Rectal smooth muscle tissue (tissue), 1 donor: ENCODE measurements around the gene MGAT5B.

Source experiments
- H3K27ac ChIP-seq: one replicate; pipeline ENCODE4 v1.7.0; 2013; ENCODE audit warnings: low read depth, low read length, inconsistent platforms
- H3K27me3 ChIP-seq: one replicate; pipeline ENCODE4 v1.7.0; 2013; ENCODE audit warnings: low read length; ENCODE audit not compliant: control insufficient read depth, insufficient read depth
- H3K36me3 ChIP-seq: one replicate; pipeline ENCODE4 v1.7.0; 2013; ENCODE audit warnings: low read length; ENCODE audit not compliant: control insufficient read depth, insufficient read depth
- H3K4me1 ChIP-seq: one replicate; pipeline ENCODE4 v1.7.0; 2013; ENCODE audit warnings: low read length; ENCODE audit not compliant: control insufficient read depth, insufficient read depth
- H3K4me3 ChIP-seq: one replicate; pipeline ENCODE4 v1.7.0; 2013; ENCODE audit warnings: low read length
- H3K9ac ChIP-seq: one replicate; pipeline ENCODE4 v1.7.0; 2013; ENCODE audit warnings: low read length

The MGAT5B gene

GRCh38 chr17:76927577-76927976 is 59.4 kb downstream of the MGAT5B start:
- H3K9ac ChIP-seq: no peak overlapping the region
- H3K4me3 ChIP-seq: no peak overlapping the region
- no peak overlapping the region for H3K27ac ChIP-seq
- H3K4me1 ChIP-seq: no peaks in the 10 kb centered on the region
- no peaks in the 10 kb centered on the region for H3K36me3 ChIP-seq
- no peaks in the 10 kb centered on the region for H3K27me3 ChIP-seq

DNA sequence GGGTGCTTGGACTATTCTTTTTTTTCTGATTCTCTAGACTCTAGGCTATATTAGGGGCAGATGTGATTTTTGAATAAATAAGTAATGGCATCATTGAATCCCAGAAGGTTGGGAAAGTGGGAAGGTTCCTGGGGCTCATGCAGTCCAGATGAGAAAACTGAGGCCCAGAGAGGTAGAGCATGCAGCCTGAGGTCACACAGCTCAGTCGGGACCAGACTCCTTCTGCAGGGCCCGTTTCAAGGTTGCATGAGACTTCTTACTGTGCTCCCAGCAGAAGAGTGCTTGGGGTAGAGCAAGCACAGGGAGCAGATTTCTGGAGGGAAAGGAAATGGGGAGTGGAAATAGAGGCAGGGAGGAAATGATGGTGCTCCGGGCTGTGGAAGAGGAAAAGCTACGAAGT is 59.8 kb downstream of the MGAT5B start:
- H3K36me3 ChIP-seq: no peaks in the 10 kb centered on the region
- no peak overlapping the region for H3K9ac ChIP-seq
- H3K4me1 ChIP-seq: no peaks in the 10 kb centered on the region
- no peak overlapping the region for H3K27ac ChIP-seq
- no peak overlapping the region for H3K4me3 ChIP-seq
- H3K27me3 ChIP-seq: no peaks in the 10 kb centered on the region

DNA sequence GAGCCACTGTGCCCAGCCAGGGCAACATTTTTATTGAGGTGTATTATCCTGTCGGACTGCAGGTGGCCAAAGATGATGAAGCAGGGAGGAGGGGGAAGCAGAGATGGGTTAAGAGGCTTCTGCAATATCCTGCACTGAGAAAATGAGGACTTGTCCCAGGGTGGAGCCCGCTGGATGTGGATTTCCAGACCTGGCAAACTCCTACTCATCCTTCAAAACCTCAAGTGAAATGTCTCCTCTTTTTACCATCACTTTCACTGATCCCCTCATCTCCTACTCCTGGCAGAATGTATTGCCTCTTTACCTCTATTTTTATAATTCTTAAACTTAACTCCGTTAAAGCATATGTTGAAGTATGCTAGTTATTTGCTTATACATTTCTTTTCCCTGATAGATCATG is 60.9 kb downstream of the MGAT5B start:
- H3K4me1 ChIP-seq: no peaks in the 10 kb centered on the region
- H3K27me3 ChIP-seq: no peaks in the 10 kb centered on the region
- no peak overlapping the region for H3K27ac ChIP-seq
- no peak overlapping the region for H3K4me3 ChIP-seq
- no peaks in the 10 kb centered on the region for H3K36me3 ChIP-seq
- no peak overlapping the region for H3K9ac ChIP-seq

DNA sequence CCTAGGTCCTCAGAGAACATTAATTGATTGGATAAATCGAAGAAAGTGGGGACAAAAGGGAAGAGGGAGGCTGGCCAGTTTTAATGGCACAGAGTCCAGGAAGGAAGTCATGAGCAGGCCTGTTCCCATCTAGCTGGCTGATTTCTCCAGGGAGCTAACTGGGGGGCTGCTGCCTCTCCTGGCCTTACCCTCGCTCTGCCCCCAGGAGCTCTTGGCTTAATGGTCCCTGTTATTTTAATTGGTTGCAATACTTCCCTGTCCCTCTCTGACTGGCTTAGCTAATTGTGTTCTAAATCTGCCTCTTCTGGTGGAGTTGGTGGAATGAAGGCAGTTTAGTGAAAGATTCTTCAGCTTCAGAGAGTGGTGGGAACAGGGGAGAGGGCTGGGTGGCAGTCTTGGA is 61.4 kb downstream of the MGAT5B start:
- Histone ChIP-seq H3K27me3 (no peaks in the 10 kb centered on the region), H3K4me3 (no peak overlapping the region), H3K4me1 (no peaks in the 10 kb centered on the region), H3K9ac (no peak overlapping the region), H3K36me3 (no peaks in the 10 kb centered on the region), H3K27ac (no peak overlapping the region)

DNA sequence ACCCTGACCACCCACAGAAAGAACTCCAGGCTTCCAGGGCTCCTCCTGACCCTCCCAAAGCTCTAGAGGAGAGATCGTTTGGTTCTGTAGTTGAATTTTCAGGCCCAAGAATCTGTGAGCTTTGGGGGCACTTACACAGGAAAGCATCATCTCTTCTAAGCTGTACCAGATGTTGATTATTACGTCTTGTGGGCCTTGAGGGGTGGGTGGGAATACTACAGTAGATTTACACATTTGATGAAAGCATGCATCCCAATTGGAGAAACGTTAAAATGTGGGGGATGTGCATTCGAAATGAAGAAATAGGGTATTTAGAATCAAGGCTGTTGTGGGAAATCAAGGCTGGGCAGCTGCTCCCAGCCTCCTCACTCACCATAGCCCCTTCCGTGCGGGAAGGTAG is 61.9 kb downstream of the MGAT5B start:
- no peak overlapping the region for H3K9ac ChIP-seq
- no peaks in the 10 kb centered on the region for H3K27me3 ChIP-seq
- no peaks in the 10 kb centered on the region for H3K36me3 ChIP-seq
- H3K27ac ChIP-seq: no peak overlapping the region
- H3K4me3 ChIP-seq: no peak overlapping the region
- H3K4me1 ChIP-seq: no peaks in the 10 kb centered on the region

- Histone ChIP-seq H3K4me3 (no peak overlapping the region), H3K36me3 (no peaks in the 10 kb centered on the region), H3K27ac (no peak overlapping the region), H3K27me3 (no peaks in the 10 kb centered on the region), H3K4me1 (no peaks in the 10 kb centered on the region), H3K9ac (no peak overlapping the region)
Measured at GRCh38 chr17:76932402-76933333, 64.5 kb downstream of the MGAT5B start.

- Histone ChIP-seq H3K27ac (no peak overlapping the region), H3K9ac (no peak overlapping the region), H3K27me3 (no peaks in the 10 kb centered on the region), H3K4me3 (no peak overlapping the region), H3K36me3 (no peaks in the 10 kb centered on the region), H3K4me1 (no peaks in the 10 kb centered on the region)
Measured at GRCh38 chr17:76934561-76935320, 66.5 kb downstream of the MGAT5B start.

- no peaks in the 10 kb centered on the region for H3K27me3 ChIP-seq
- H3K4me1 ChIP-seq: no peaks in the 10 kb centered on the region
- no peaks in the 10 kb centered on the region for H3K36me3 ChIP-seq
- no peak overlapping the region for H3K27ac ChIP-seq
- H3K9ac ChIP-seq: no peak overlapping the region
- no peak overlapping the region for H3K4me3 ChIP-seq
Measured at GRCh38 chr17:76935331-76935730, 67.1 kb downstream of the MGAT5B start.

DNA sequence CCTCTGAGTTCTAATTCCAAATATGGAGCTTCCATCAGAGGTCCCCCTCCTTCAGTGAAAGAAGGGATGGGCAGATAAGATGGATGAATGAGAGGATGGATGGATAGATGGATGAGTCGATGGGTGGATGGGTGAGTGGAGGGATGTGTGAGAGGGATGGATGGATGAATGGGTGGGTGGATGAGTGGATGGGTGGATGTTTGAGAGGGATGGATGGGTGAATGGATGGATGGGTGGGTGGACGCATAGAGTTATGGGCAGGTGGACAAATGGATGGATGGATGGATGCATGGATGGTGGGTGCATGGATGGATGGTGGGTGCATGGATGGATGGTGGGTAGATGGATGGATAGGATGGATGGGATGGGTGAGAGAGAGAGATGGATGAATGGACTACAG is 69.0 kb downstream of the MGAT5B start:
- peaks cover 2% of the 10 kb centered on the region for H3K27me3 ChIP-seq

DNA sequence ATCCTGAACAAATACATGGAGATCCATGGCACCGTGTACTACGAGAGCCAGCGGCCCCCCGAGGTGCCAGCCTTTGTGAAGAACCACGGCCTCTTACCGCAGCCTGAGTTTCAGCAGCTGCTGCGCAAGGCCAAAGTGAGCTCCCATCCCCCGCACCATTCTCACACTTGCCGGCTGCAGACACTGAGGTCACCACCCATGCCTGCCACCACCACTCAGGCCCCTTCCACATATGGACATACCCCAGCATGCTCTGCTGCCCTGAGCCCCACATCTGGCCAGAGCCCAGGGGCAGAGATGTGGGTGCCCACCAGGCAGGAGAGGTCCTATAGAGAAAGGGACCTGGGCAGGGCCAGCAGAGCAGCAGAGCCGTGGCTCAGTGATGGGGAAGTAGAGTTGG is 69.8 kb downstream of the MGAT5B start:
- H3K4me1 ChIP-seq: no peaks in the 10 kb centered on the region
- peaks cover 2% of the 10 kb centered on the region for H3K27me3 ChIP-seq
- H3K4me3 ChIP-seq: no peak overlapping the region
- no peak overlapping the region for H3K9ac ChIP-seq
- H3K27ac ChIP-seq: no peak overlapping the region
- H3K36me3 ChIP-seq: no peaks in the 10 kb centered on the region

More for the DNA sequence above, 69.0 kb downstream of the MGAT5B start:
- H3K9ac ChIP-seq: no peak overlapping the region
- no peaks in the 10 kb centered on the region for H3K36me3 ChIP-seq
- H3K4me1 ChIP-seq: no peaks in the 10 kb centered on the region
- no peak overlapping the region for H3K27ac ChIP-seq
- no peak overlapping the region for H3K4me3 ChIP-seq

- no peaks in the 10 kb centered on the region for H3K4me1 ChIP-seq
- no peak overlapping the region for H3K4me3 ChIP-seq
- no peak overlapping the region for H3K27ac ChIP-seq
- peaks cover 2% of the 10 kb centered on the region for H3K27me3 ChIP-seq
- H3K36me3 ChIP-seq: no peaks in the 10 kb centered on the region
- no peak overlapping the region for H3K9ac ChIP-seq
Measured at GRCh38 chr17:76940295-76940694, 72.1 kb downstream of the MGAT5B start.

GRCh38 chr17:76940738-76941350 is 72.6 kb downstream of the MGAT5B start:
- Histone ChIP-seq H3K27me3 (peaks cover 2% of the 10 kb centered on the region), H3K27ac (no peak overlapping the region), H3K36me3 (no peaks in the 10 kb centered on the region), H3K9ac (no peak overlapping the region), H3K4me1 (no peaks in the 10 kb centered on the region), H3K4me3 (no peak overlapping the region)
